ENCODE data around the gene CLDN3. TPM values are rescaled to one million over a fixed set of nuclear protein-coding genes. Genes with fewer than 3 reads are reported as not detected.

The CLDN3 gene
- total RNA-seq, 3 donors from 2014 or later = 81.6 to 137 TPM; not detected in 1

- no peak for TF ChIP-seq POLR2A (IDR thresholded peaks at IDR 0.05)
- peak; percentile 38 to 80 (median 70) for TF ChIP-seq CTCF (IDR thresholded peaks at IDR 0.05)
- TF ChIP-seq POLR2AphosphoS5 (IDR thresholded peaks at IDR 0.05) = peak in 2 of 3 donors; percentile 35 to 40
- no peak overlapping the region for H3K4me3 ChIP-seq
- H3K9me3 ChIP-seq = peaks cover 0 to 9% of the 10 kb centered on the region in 2 donors
- no peaks in the 10 kb centered on the region for H3K27me3 ChIP-seq
- no peaks in the 10 kb centered on the region for H3K4me1 ChIP-seq
- no peak overlapping the region for H3K27ac ChIP-seq
- no peaks in the 10 kb centered on the region for H3K36me3 ChIP-seq
- peak; percentile 37 to 82 for DNase-seq (ENCODE audit: low spot score in 2 of 2)
- intact Hi-C loops (cut with DNase I; ENCODE audit: low total_unique reads) = loop anchor here (2.0 kb wide), 1 partner anchor 35 kb away; no protein-coding TSS in a partner anchor
Observed at GRCh38 chr7:73811760-73812168, 41.7 kb upstream of the CLDN3 start.

DNA sequence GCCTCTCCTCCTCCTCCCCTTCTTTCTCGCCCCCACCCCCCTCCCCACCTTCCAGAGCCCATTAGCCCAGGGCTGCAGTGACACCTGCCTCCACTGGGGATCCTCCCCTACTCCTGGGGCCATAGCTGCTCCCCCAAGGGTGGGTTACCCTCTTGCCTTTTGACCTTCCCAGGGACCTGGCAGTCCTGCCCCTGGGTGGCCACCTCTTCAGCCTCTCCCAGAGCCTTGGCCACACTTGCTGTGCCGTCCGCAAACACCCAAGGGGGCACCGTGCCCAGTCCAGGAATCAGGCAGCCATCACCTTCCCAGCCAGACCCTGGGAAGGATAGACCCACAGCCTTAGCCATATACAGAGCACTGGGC is 40.9 kb upstream of the CLDN3 start:
- no peak for DNase-seq (ENCODE audit: low spot score in 2 of 2)
- Histone ChIP-seq H3K4me1 (no peaks in the 10 kb centered on the region), H3K36me3 (no peaks in the 10 kb centered on the region), H3K4me3 (no peak overlapping the region), H3K27ac (no peak overlapping the region), H3K9me3 (peaks cover 0 to 9% of the 10 kb centered on the region in 2 donors), H3K27me3 (no peaks in the 10 kb centered on the region)
- intact Hi-C loops (cut with DNase I; ENCODE audit: low total_unique reads) = loop anchor here (2.0 kb wide), 1 partner anchor 36 kb away; no protein-coding TSS in a partner anchor
- TF ChIP-seq POLR2A (IDR thresholded peaks at IDR 0.05) = no peak
- TF ChIP-seq CTCF (IDR thresholded peaks at IDR 0.05) = no peak
- TF ChIP-seq POLR2AphosphoS5 (IDR thresholded peaks at IDR 0.05) = no peak

- no peak for TF ChIP-seq POLR2AphosphoS5 (IDR thresholded peaks at IDR 0.05)
- no peak for TF ChIP-seq POLR2A (IDR thresholded peaks at IDR 0.05)
- no peak for TF ChIP-seq CTCF (IDR thresholded peaks at IDR 0.05)
- Histone ChIP-seq H3K4me3 (no peak overlapping the region), H3K27me3 (no peaks in the 10 kb centered on the region), H3K36me3 (no peaks in the 10 kb centered on the region), H3K9me3 (peaks cover 0 to 9% of the 10 kb centered on the region in 2 donors), H3K4me1 (no peaks in the 10 kb centered on the region), H3K27ac (peak overlapping the region; percentile 60 to 86)
- DNase-seq (ENCODE audit: low spot score in 2 of 2) = no peak
- intact Hi-C loops (cut with DNase I; ENCODE audit: low total_unique reads) = no loop called here
Observed at GRCh38 chr7:73809467-73809951, 39.4 kb upstream of the CLDN3 start.

DNA sequence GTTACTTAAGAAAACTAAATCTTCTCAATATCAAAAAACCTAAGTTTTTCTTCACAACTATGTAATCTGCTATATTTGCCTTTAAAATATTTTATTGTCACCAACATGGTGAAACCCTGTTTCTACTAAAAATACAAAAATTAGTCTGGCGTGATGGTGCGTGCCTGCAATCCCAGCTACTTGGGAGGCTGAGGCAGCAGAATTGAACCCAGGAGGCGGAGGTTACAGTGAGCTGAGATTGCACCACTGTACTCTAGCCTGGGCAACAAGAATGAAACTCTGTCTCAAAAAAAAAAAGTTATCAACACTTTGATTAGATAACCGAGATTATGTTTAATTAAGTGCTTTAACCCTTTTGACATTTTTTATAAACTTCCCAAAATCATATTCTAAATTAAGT is 32.4 kb upstream of the CLDN3 start:
- H3K9me3 ChIP-seq = no peaks in the 10 kb centered on the region
- H3K4me3 ChIP-seq = no peak overlapping the region
- no peaks in the 10 kb centered on the region for H3K4me1 ChIP-seq
- H3K27me3 ChIP-seq = no peaks in the 10 kb centered on the region
- no peaks in the 10 kb centered on the region for H3K36me3 ChIP-seq
- no peak overlapping the region for H3K27ac ChIP-seq
- no peak for DNase-seq (ENCODE audit: low spot score in 2 of 2)
- intact Hi-C loops (cut with DNase I; ENCODE audit: low total_unique reads) = no loop called here
- no peak for TF ChIP-seq CTCF (IDR thresholded peaks at IDR 0.05)
- no peak for TF ChIP-seq POLR2A (IDR thresholded peaks at IDR 0.05)
- TF ChIP-seq POLR2AphosphoS5 (IDR thresholded peaks at IDR 0.05) = no peak

- H3K9me3 ChIP-seq = no peaks in the 10 kb centered on the region
Observed at GRCh38 chr7:73801577-73801976, 31.5 kb upstream of the CLDN3 start.

More at GRCh38 chr7:73801577-73801976, 31.5 kb upstream of the CLDN3 start:
- intact Hi-C loops (cut with DNase I; ENCODE audit: low total_unique reads) = no loop called here
- Histone ChIP-seq H3K27me3 (no peaks in the 10 kb centered on the region), H3K36me3 (no peaks in the 10 kb centered on the region), H3K27ac (no peak overlapping the region), H3K4me3 (no peak overlapping the region), H3K4me1 (no peaks in the 10 kb centered on the region)
- DNase-seq (ENCODE audit: low spot score in 2 of 2) = no peak
- no peak for TF ChIP-seq POLR2A (IDR thresholded peaks at IDR 0.05)
